Activated naive CD4-positive, alpha-beta T cell treated with anti-CD3 and anti-CD28 coated beads, Interleukin-2, amount 50 U/mL, for 24 hours (primary cell): ENCODE measurements around the gene FAM186B.

Experiments
- H3K27ac Mint-ChIP-seq: one replicate; pipeline ENCODE4 v1.8.0; 2021; ENCODE audit warnings: mild to moderate bottlenecking, mixed read lengths
- H3K27me3 Mint-ChIP-seq: one replicate; pipeline ENCODE4 v1.8.0; 2021; ENCODE audit warnings: mixed read lengths
- H3K36me3 Mint-ChIP-seq: one replicate; pipeline ENCODE4 v1.8.0; 2021; ENCODE audit warnings: mixed read lengths
- H3K4me1 Mint-ChIP-seq: one replicate; pipeline ENCODE4 v1.8.0; 2021; ENCODE audit warnings: mixed read lengths
- H3K4me3 Mint-ChIP-seq: one replicate; pipeline ENCODE4 v1.8.0; 2021; ENCODE audit warnings: mild to moderate bottlenecking, mixed read lengths
- H3K9me3 Mint-ChIP-seq: one replicate; pipeline ENCODE4 v1.8.0; 2021; ENCODE audit warnings: mixed read lengths

Gene FAM186B

DNA sequence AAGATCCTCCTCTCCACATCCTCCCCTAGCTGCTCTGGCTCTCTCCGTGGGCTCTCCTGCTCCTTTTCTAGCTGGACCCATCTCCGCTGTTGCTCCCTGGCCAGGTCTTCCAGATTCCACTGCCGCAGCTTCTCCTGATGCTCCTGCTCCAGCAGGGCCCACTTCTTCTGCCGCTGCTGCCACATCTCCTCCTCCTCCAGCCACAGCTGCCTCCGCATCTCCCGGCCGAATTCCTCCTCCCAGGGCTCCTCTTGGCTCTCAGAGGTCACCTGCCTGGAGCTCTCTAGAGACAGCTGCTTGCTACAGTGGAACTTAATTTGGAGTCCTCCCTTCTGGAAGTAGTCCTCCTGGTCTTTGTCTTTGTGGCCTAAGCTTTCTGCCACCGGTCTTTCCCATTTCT lies 5.5 kb downstream of the FAM186B start:
- H3K9me3 Mint-ChIP-seq = no peaks in the 10 kb centered on the region
- H3K36me3 Mint-ChIP-seq = no peaks in the 10 kb centered on the region
- no peaks in the 10 kb centered on the region for H3K4me1 Mint-ChIP-seq
- no peak overlapping the region for H3K27ac Mint-ChIP-seq
- no peaks in the 10 kb centered on the region for H3K27me3 Mint-ChIP-seq
- H3K4me3 Mint-ChIP-seq = no peak overlapping the region

DNA sequence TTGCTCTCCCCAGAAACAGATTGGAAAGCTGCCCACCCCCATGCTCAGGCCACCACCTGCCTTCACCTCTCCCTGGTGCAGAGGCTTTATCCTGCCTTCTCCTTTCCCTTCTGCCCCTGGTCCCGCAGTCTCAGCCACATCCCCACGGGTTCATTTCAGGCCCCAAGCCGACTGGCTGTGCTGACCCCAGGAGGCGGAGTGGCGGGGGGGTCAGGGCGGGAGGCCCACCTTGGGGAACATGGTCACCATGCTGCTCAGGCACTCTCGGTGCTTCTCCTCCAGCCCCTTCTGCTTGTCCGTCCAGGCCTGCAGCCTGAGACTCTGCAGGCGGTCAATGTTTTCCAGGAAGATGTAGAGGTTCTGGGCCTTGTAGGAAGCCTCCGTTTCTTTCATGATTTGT lies 6.9 kb downstream of the FAM186B start:
- no peak overlapping the region for H3K27ac Mint-ChIP-seq
- H3K36me3 Mint-ChIP-seq = no peaks in the 10 kb centered on the region
- H3K27me3 Mint-ChIP-seq = no peaks in the 10 kb centered on the region

GRCh38 chr12:49588721-49589516 lies 16.5 kb downstream of the FAM186B start:
- H3K4me1 Mint-ChIP-seq = no peaks in the 10 kb centered on the region
- H3K9me3 Mint-ChIP-seq = peaks cover 5% of the 10 kb centered on the region
- H3K36me3 Mint-ChIP-seq = peaks cover 13% of the 10 kb centered on the region
- no peak overlapping the region for H3K4me3 Mint-ChIP-seq
- H3K27me3 Mint-ChIP-seq = no peaks in the 10 kb centered on the region
- H3K27ac Mint-ChIP-seq = no peak overlapping the region

More for the DNA sequence above, 6.9 kb downstream of the FAM186B start:
- no peak overlapping the region for H3K4me3 Mint-ChIP-seq
- no peaks in the 10 kb centered on the region for H3K4me1 Mint-ChIP-seq
- no peaks in the 10 kb centered on the region for H3K9me3 Mint-ChIP-seq

GRCh38 chr12:49588281-49588680 lies 17.2 kb downstream of the FAM186B start:
- no peak overlapping the region for H3K4me3 Mint-ChIP-seq
- no peaks in the 10 kb centered on the region for H3K27me3 Mint-ChIP-seq
- H3K9me3 Mint-ChIP-seq = peaks cover 5% of the 10 kb centered on the region
- H3K36me3 Mint-ChIP-seq = peaks cover 13% of the 10 kb centered on the region
- H3K27ac Mint-ChIP-seq = no peak overlapping the region
- H3K4me1 Mint-ChIP-seq = no peaks in the 10 kb centered on the region

DNA sequence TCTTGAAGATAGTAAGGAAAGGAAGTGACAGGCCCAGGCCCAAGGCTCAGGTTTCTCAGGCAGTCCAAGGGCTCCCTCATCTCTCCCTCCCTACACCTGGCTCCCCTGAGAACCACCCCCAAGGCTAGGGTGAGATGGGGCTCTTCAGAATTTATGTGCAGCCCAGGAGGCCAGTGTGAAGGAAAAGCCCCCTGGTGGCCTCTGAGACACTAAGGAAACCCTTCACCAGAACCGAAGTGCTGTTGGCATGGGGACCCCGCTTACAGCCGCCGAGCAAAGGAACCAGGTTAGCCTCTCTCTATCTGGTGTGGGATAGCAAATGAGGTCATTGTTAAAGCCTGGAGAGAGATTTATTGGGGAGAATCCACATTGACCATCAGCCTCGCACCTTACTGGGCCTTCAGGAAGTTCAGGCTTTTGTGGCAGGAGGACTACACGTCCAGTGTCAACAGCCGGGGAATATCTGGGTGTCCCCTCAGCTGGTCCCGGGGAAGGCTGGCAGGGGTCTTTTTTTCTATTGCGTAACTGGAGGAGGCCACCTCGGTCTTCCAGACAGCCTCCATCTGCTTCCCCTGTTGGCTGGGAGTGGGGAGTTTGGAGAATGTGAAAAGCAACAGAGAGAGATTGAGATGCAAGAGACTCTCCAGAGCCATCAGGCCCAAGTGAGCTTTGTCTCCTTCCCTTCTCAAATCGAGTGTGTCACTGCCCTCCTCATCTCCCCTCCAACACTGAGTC lies 18.1 kb downstream of the FAM186B start:
- peaks cover 5% of the 10 kb centered on the region for H3K9me3 Mint-ChIP-seq
- no peaks in the 10 kb centered on the region for H3K27me3 Mint-ChIP-seq
- H3K4me1 Mint-ChIP-seq = no peaks in the 10 kb centered on the region
- H3K36me3 Mint-ChIP-seq = peaks cover 11% of the 10 kb centered on the region
- H3K4me3 Mint-ChIP-seq = no peak overlapping the region
- no peak overlapping the region for H3K27ac Mint-ChIP-seq

GRCh38 chr12:49585477-49586459 lies 19.7 kb downstream of the FAM186B start:
- H3K9me3 Mint-ChIP-seq = peaks cover 5% of the 10 kb centered on the region
- H3K4me3 Mint-ChIP-seq = no peak overlapping the region
- H3K4me1 Mint-ChIP-seq = peaks cover 6% of the 10 kb centered on the region
- no peaks in the 10 kb centered on the region for H3K27me3 Mint-ChIP-seq
- peaks cover 5% of the 10 kb centered on the region for H3K36me3 Mint-ChIP-seq
- no peak overlapping the region for H3K27ac Mint-ChIP-seq

DNA sequence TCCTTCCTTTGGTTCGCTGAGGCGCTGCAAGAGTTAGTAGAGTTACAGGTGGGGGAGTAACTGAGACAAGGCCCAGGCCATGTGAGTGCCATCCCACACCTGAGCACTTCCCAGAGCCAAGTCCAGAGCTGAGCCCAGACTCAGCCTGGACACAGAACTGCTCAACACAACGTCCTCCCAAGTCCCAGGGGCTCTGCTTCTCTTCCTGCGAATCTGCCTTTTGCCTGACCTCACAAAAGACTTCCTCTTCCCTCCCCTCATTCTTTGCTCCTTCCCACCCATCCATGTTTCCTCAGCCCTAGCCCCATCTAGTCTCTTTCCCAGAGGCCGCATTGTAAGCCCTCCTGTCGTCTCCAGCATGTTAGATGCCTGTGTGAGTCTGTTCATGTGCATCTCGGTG lies 20.8 kb downstream of the FAM186B start:
- Mint-ChIP-seq H3K27me3 (no peaks in the 10 kb centered on the region), H3K27ac (no peak overlapping the region), H3K4me3 (no peak overlapping the region), H3K36me3 (no peaks in the 10 kb centered on the region), H3K9me3 (no peaks in the 10 kb centered on the region), H3K4me1 (peaks cover 11% of the 10 kb centered on the region)

GRCh38 chr12:49583366-49584094 lies 21.9 kb downstream of the FAM186B start:
- H3K36me3 Mint-ChIP-seq = no peaks in the 10 kb centered on the region
- H3K4me1 Mint-ChIP-seq = peaks cover 11% of the 10 kb centered on the region
- no peaks in the 10 kb centered on the region for H3K27me3 Mint-ChIP-seq
- H3K4me3 Mint-ChIP-seq = no peak overlapping the region
- no peaks in the 10 kb centered on the region for H3K9me3 Mint-ChIP-seq
- peak overlapping the region; percentile 23 for H3K27ac Mint-ChIP-seq

DNA sequence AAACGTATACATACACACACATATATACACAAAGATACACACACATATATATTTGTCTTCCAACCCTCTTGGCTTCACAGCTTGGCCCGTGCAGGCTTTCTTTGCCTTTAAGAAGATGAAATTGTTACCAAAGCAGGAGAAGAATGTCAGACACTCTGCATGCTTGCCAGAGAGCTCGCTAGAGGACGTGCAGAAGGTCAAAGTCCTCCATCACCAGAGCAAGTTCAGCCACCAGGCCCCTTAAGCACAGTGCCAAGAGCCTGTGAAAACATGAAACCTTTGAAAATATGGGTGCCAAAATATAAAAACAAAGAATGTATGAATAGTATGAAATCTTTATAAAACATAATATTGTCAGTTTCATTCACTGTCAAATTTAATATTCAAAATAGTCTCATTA lies 22.6 kb downstream of the FAM186B start:
- H3K4me3 Mint-ChIP-seq = no peak overlapping the region
- H3K4me1 Mint-ChIP-seq = peaks cover 11% of the 10 kb centered on the region
- H3K9me3 Mint-ChIP-seq = no peaks in the 10 kb centered on the region
- no peaks in the 10 kb centered on the region for H3K36me3 Mint-ChIP-seq
- no peaks in the 10 kb centered on the region for H3K27me3 Mint-ChIP-seq
- H3K27ac Mint-ChIP-seq = no peak overlapping the region

GRCh38 chr12:49582201-49582600 lies 23.2 kb downstream of the FAM186B start:
- Mint-ChIP-seq H3K4me3 (no peak overlapping the region), H3K36me3 (no peaks in the 10 kb centered on the region), H3K27me3 (no peaks in the 10 kb centered on the region), H3K27ac (no peak overlapping the region), H3K4me1 (peaks cover 11% of the 10 kb centered on the region), H3K9me3 (no peaks in the 10 kb centered on the region)

DNA sequence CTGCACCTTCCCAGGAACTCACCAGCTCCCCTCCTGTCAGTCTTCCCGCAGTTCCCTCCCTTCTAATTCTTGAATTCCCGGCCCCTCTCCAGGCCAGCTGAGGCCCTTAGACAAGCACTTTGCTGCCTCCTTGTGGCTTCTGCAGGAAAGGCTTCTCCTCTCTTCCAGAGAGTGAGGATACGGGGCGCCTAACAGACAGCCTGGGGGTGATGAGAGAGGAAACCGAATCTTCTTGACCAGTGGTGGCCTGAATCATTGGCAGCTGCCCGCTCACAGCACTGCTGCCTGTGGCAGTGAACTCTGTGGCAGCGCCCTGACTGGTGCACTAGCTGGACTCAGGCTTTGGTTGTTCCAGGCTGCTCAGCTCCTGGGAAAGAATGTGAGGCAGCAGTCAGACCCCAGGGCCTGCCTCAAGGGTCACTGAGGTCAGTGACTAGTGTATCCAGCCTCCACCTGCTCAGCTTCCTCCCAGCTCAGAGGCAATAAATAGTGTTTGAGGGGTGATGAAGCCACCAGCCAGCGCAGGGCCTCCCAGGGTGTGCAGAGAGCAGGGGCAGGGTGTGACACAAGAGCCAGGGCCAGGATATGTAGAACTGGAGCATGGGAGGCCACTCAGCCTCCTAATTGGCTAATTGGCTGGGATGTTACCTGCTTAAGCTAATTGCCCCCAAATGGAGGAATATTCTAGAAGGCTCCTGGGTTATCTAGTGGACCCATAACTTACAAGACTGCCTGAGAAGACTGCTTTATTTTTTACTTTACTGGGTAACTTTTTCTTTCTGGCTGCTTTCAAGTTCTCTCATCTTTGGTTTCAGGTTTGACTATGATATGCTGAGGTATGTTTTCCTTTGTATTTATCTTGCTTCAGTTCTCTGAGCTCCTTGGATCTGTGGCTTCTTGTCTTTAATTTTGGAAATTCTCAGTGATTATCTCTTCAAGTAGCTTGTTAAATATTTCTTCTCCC lies 24.6 kb downstream of the FAM186B start:
- Mint-ChIP-seq H3K27me3 (no peaks in the 10 kb centered on the region), H3K27ac (no peak overlapping the region), H3K36me3 (no peaks in the 10 kb centered on the region), H3K9me3 (no peaks in the 10 kb centered on the region), H3K4me1 (peaks cover 11% of the 10 kb centered on the region), H3K4me3 (no peak overlapping the region)

GRCh38 chr12:49578471-49579112 lies 26.8 kb downstream of the FAM186B start:
- Mint-ChIP-seq H3K9me3 (no peaks in the 10 kb centered on the region), H3K36me3 (no peaks in the 10 kb centered on the region), H3K4me1 (peaks cover 11% of the 10 kb centered on the region), H3K4me3 (no peak overlapping the region), H3K27ac (no peak overlapping the region), H3K27me3 (no peaks in the 10 kb centered on the region)

DNA sequence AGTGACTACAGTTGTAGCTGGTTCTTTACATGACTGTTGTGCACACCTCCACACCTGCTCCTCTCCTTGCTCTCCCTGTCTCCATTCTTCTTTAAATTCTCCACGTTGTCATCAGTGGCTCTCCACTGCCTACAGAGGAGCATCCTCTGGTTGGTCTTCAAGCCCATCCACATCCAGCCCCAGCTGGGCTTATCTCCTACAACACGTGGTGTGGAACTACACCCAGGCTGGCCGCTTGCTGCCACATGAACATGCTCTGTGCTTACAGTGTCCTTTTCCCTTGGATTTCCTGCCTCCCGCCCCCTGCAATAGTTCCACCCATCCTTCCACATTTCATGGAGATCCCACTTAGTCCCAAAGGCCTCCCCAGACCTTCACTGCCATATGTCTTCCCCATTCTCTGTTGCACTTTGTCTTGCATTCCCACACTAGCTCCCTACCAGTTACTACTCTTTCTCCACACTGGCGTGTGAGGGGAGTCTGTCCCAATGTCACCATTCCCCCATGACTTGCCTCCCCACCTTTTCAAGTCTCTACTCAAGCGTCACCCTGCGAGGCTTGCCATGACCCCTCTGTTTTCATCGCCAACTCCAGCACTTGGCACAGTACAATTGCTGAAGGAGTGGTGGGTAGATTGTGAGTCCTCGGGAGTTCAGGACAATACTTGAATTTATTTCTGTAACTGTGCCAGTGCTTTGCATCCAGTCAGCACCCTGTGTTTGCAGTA lies 27.7 kb downstream of the FAM186B start:
- no peaks in the 10 kb centered on the region for H3K9me3 Mint-ChIP-seq
- no peak overlapping the region for H3K27ac Mint-ChIP-seq
- H3K36me3 Mint-ChIP-seq = no peaks in the 10 kb centered on the region
- no peak overlapping the region for H3K4me3 Mint-ChIP-seq
- peaks cover 11% of the 10 kb centered on the region for H3K4me1 Mint-ChIP-seq
- H3K27me3 Mint-ChIP-seq = no peaks in the 10 kb centered on the region
